HG03520 (cell line): ENCODE results near the gene OR2B2.
A peak's percentile ranks its signal among the peaks of the same experiment; 100 is the strongest.
"Not testable (repeated sequence)": the region's sequence is repeated elsewhere in the genome, so short reads cannot be mapped to it uniquely, and the experiment has no call there.

Experiments used
- ATAC-seq: cut with Tn5 transposase; IDR thresholded peaks from one replicate; pipeline ENCODE4 v1.9.1; 2021; ENCODE audit warnings: mild to moderate bottlenecking, moderate library complexity; ENCODE audit not compliant: unreplicated experiment

The OR2B2 gene

DNA sequence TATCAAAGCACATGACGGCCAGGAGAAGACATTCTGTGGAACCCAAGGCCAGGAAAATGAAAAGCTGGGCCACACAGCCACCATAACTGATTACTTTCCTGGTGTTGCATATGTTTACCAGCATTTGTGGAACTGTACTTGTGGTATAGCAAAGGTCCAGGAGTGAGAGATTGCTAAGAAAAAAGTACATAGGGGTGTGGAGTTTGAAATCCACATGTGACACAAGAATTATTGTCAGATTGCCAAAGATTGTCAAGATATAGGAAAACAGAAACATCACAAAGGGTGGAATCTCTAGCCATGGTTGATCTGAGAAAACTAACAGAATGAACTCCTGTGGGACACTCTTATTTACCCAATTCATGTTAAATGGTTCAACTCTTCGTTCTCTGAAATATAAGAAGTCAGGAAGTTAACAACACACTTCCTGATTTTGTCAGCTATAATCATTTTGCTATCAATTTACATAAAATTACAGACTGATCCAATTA lies at the start of gene OR2B2:
TSS of gene OR2B2 (minus strand) at position 441 of the 491 bp plus-strand sequence. CDS start at position 364, 77 bp downstream.
- no peak for ATAC-seq

DNA sequence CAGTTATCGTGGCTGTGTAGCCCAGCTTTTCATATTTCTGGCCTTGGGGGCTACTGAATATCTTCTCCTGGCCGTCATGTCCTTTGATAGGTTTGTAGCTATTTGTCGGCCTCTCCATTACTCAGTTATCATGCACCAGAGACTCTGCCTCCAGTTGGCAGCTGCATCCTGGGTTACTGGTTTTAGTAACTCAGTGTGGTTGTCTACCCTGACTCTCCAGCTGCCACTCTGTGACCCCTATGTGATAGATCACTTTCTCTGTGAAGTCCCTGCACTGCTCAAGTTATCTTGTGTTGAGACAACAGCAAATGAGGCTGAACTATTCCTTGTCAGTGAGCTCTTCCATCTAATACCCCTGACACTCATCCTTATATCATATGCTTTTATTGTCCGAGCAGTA lies 45.3 kb upstream of the OR2B2 start:
- no peak for ATAC-seq

GRCh38 chr6:27956941-27957340 lies 44.7 kb upstream of the OR2B2 start, which contains the start of gene OR2B6:
TSS of gene OR2B6 (plus strand) at chr6:27957241. CDS start at chr6:27957241, 0 bp downstream.
- ATAC-seq = no peak

- ATAC-seq = no peak
Measured at GRCh38 chr6:27951040-27951439, 38.8 kb upstream of the OR2B2 start.

- no peak for ATAC-seq
Measured at GRCh38 chr6:27948237-27948636, 36.0 kb upstream of the OR2B2 start.

GRCh38 chr6:27943072-27943471 lies 30.9 kb upstream of the OR2B2 start:
- ATAC-seq = not testable (repeated sequence)

DNA sequence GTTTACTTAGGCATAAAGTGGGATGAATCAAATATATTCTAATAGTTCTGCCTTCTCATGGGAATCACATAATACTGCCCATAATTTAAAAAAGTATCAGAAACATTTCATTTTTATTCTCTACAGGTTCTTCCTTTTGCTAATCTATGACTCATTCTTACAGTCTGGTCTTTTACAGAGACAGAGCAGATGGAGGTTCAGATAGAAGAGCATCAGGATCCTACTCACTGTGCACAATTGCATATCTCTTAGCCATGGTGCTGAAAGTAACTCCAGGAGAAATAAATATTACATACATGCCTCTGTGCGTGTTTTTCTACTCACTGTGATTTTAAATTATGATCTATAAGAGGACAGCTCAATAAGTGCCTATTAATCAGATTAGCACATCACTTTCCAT lies 28.6 kb upstream of the OR2B2 start:
- ATAC-seq = no peak

DNA sequence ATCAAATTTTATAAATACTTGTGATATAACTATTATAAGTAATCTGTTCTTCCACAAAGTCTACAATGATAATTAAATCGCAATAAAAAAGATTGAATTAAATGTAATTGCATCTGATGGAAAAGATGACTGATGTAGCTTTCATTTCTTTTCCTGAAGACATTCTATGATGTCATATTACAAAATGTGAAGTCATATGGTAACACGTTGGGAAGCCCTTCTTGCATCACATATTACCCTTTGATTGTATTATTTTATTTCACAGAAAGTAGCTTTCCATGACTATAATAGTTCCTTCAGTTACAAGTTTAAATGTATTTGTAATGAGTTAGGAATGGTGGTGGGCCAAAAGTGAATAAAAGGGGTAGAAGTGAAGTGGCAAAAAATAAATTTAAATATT lies 19.0 kb upstream of the OR2B2 start:
- no peak for ATAC-seq

- not testable (repeated sequence) for ATAC-seq
Measured at GRCh38 chr6:27929930-27930329, 17.7 kb upstream of the OR2B2 start.

- not testable (repeated sequence) for ATAC-seq
Measured at GRCh38 chr6:27928041-27928440, 15.8 kb upstream of the OR2B2 start.

DNA sequence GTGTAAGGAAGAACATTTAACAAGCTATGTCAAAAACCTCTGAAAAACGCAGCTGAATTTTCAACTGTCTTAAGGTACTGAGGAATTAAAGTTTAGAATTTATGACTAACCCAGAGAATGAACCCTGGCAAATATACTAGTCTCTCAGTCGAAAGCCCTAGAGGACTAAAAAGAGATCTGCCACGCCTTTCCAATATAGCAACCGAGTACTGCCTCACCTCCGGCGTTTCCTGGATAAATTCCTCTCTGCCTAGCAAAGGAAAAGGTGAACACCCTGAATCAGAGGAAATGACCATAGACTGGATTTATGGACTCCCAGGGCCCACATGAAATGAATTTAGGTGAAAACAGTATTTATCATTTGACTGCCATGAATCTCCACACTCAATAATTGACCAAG lies 12.0 kb upstream of the OR2B2 start:
- ATAC-seq = no peak

DNA sequence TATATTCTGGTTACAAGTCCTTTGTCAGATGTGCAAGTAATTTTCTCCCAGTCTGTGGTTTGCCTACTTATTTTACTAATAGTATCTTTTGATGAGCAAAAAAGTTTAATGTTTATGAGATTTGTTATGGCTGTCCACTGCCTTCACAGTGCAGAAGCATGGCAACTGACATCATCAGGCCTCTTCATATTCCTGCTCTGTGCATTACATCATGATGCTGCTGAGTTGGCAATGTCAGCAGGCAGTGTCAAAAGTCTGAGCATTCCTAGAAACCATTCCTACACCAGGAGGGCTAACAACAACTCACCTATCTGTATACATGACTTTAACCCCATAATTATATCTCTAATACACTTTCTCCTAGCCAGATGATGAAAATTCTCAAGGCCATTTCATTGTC lies 10.8 kb upstream of the OR2B2 start:
- ATAC-seq = no peak

DNA sequence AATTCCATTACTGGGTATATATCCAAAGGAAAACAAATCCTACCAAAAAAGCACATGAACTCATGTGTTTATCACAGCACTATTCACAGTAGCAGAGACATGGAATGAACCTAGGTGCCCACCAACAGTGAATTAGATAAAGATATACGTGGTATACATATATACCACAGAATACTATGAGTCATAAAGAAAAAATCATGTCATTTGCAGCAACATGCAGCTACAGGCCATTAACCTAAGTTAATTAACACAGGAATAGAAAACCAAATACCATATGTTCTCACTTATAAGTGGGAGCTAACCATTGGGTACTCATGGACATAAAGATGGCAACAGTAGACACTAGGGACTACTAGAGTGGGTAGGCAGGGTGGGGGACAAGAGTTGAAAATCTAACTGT lies 4.2 kb downstream of the OR2B2 start:
- no peak for ATAC-seq

GRCh38 chr6:27902335-27903314 lies 9.6 kb downstream of the OR2B2 start:
- peak; percentile 52 for ATAC-seq

- ATAC-seq = no peak
Measured at GRCh38 chr6:27901801-27902200, 10.4 kb downstream of the OR2B2 start.

- ATAC-seq = not testable (repeated sequence)
Measured at GRCh38 chr6:27900197-27900596, 12.0 kb downstream of the OR2B2 start.

DNA sequence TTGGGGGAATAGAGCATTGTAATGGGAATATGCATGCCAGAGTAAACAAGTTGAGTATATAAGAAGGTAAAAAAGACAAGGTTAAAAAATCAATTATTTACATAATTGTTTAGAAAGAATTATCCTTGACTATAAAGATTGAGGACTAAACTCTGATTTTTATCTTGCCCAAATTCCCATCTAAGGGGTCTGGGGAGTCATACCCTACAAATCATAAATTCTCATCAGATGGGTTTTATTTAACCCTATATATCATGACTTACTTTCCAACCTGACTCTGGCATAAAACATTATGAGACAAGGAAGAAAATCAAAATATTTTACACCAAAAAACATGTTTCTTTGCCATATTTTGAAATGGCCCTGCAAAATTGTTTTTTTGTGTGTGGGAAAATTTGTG lies 12.7 kb downstream of the OR2B2 start:
- ATAC-seq = no peak

GRCh38 chr6:27897580-27898206 lies 14.5 kb downstream of the OR2B2 start:
- no peak for ATAC-seq

- no peak for ATAC-seq
Measured at GRCh38 chr6:27896398-27896796, 15.8 kb downstream of the OR2B2 start.

DNA sequence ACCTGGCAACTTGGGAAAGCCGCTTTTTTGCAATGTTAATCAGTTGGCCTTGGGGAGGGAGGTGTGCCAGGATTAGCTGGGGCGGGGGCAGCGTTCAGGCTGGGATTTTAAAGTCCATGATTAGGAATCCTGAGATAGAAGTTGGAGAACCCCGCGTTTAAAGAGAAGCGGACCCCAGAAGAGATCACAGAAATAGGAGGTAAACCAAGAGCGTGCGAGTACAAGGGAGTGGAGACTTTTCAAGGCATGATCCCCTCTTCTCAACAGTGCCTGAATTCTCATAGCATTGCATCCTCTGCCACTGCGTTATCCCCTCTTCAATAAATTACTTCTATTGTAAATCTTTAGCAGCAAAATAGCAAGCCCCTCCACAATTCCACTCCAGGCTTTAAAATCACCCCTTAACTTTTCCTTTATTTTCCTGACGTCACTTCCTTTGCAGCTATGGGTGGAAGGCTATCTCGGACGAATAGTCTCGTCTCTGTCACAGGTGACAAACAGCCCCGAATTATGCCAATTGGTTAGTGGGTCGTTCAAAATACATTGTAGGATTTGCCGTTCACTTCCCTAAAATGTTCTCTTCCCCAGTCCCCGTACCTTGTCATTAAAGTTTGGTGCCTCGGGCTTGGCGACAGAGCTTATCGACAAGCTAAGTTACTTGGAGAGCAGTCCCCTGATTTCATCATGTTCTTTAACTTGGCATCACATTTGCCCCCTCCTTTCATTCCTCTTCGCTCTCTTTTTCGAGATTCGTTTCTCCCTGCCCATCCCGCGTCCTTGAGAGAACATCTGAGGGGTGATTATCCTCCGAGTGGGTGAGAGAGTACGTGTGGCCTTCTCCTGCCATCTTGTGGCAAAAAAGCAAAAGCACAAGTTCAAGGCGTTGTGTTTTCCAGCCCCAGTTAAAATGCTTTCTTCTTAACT lies 17.1 kb downstream of the OR2B2 start:
- no peak for ATAC-seq
